SK-N-MC (cell line): Measurements from ENCODE around the gene TMPRSS4.

Source experiments
- EZH2 ChIP-seq: fragments of 200-600 bp; sonication (generic); IDR thresholded peaks from one replicate; pipeline ENCODE4 v1.6.1; 2017; ENCODE audit warnings: antibody characterized with exemption
- POLR2AphosphoS5 ChIP-seq: IDR thresholded peaks from 2 replicates; pipeline ENCODE4 v1.6.1; 2012; ENCODE audit warnings: mild to moderate bottlenecking, low read depth, low read length, borderline replicate concordance

DNA sequence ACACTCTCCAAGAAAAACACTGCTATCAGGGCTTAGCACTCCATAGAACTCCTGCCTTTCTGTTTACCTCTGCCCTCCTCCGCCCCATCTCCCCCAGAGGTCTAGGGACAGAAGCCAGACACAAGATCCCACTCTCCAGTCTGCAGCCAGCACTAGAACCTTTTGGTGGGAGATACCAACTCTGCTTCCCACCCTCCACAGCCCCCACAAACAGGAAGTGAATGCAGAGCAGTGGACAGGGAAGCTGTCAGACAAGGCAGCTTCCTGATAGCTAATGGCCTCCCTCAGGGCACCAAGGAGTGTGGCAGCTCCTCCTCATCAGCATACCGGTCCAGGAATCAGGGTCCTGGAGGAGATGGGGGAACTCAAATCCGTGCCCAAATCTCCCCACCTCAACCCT lies 70.6 kb downstream of the TMPRSS4 start:
- no peak for TF ChIP-seq POLR2AphosphoS5
- TF ChIP-seq EZH2 = no peak
